Measurements from ENCODE around the gene ANO2.

Gene ANO2

GRCh38 chr12:5592310-5592709 lies 352.7 kb downstream of the ANO2 start:
- Histone ChIP-seq H3K4me3 (replicated peaks; ENCODE audit: low read depth, low read length) (no peak overlapping the region), H3K27me3 (replicated peaks; ENCODE audit: control insufficient read depth, insufficient read depth, low read length) (no peaks in the 10 kb centered on the region; the same call in 1 of the 2 replicates), H3K36me3 (ENCODE audit: control insufficient read depth, insufficient read depth, low read length) (no peaks in the 10 kb centered on the region)
- no peak for DNase-seq (ENCODE audit: extremely low read depth, insufficient read length)
- TF ChIP-seq CTCF (IDR thresholded peaks at IDR 0.05; ENCODE audit: insufficient read depth, low read length, poor library complexity, severe bottlenecking): no peak

DNA sequence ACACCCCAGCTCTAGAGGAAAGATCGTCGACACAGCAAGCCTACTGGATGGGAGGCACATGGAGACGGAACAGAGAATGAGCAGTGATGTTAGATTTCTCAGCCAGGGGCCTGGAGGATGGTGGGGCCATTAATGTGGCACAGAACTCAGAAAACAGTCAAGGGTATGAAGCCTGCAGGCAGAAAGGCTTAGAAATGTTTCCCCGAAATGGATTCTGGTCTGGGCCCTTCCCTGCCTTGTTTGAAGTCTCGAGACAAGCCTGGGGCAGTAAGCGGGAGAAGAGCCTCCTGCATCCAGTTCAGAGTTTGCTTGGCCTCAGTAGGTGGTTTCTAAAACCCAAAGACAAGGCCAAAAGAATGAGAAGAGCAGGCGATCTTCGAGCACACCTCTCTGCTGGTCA lies 354.7 kb downstream of the ANO2 start:
- DNase-seq (ENCODE audit: extremely low read depth, insufficient read length): no peak
- Histone ChIP-seq H3K36me3 (ENCODE audit: control insufficient read depth, insufficient read depth, low read length) (no peaks in the 10 kb centered on the region), H3K27me3 (replicated peaks; ENCODE audit: control insufficient read depth, insufficient read depth, low read length) (no peaks in the 10 kb centered on the region; the same call in 1 of the 2 replicates), H3K4me3 (replicated peaks; ENCODE audit: low read depth, low read length) (no peak overlapping the region)
- no peak for TF ChIP-seq CTCF (IDR thresholded peaks at IDR 0.05; ENCODE audit: insufficient read depth, low read length, poor library complexity, severe bottlenecking)

DNA sequence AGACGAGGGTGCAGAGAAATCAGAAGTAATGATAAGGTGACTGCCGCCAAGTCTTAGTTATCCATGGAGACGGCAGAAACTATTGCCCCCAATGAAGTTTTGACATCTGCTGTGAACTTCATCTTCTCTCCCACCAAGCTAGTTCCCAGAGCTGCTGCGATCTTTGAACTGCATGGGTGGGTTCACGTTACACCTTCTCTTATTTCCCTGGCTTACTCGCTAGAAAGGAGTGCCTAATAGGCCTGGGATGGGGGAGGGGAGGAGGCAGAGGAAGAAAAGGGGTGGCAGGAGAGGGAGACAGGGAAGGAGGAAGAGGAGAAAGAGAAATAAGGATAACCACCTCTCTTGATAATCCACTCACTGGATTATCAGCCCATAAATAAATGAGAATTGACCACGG lies 356.0 kb downstream of the ANO2 start:
- Histone ChIP-seq H3K4me3 (replicated peaks; ENCODE audit: low read depth, low read length) (no peak overlapping the region), H3K36me3 (ENCODE audit: control insufficient read depth, insufficient read depth, low read length) (no peaks in the 10 kb centered on the region), H3K27me3 (replicated peaks; ENCODE audit: control insufficient read depth, insufficient read depth, low read length) (no peaks in the 10 kb centered on the region; the same call in 1 of the 2 replicates)
- no peak for DNase-seq (ENCODE audit: extremely low read depth, insufficient read length)
- no peak for TF ChIP-seq CTCF (IDR thresholded peaks at IDR 0.05; ENCODE audit: insufficient read depth, low read length, poor library complexity, severe bottlenecking)

GRCh38 chr12:5588591-5588990 lies 356.5 kb downstream of the ANO2 start:
- no peaks in the 10 kb centered on the region for H3K36me3 ChIP-seq (ENCODE audit: control insufficient read depth, insufficient read depth, low read length)
- no peak for DNase-seq (ENCODE audit: extremely low read depth, insufficient read length)
- no peak for TF ChIP-seq CTCF (IDR thresholded peaks at IDR 0.05; ENCODE audit: insufficient read depth, low read length, poor library complexity, severe bottlenecking)

GRCh38 chr12:5588176-5588575 lies 356.9 kb downstream of the ANO2 start:
- no peaks in the 10 kb centered on the region for H3K36me3 ChIP-seq (ENCODE audit: control insufficient read depth, insufficient read depth, low read length)
- DNase-seq (ENCODE audit: extremely low read depth, insufficient read length): no peak
- H3K27me3 ChIP-seq (replicated peaks; ENCODE audit: control insufficient read depth, insufficient read depth, low read length): no peaks in the 10 kb centered on the region; the same call in 1 of the 2 replicates
- no peak for TF ChIP-seq CTCF (IDR thresholded peaks at IDR 0.05; ENCODE audit: insufficient read depth, low read length, poor library complexity, severe bottlenecking)
- no peak overlapping the region for H3K4me3 ChIP-seq (replicated peaks; ENCODE audit: low read depth, low read length)

More at GRCh38 chr12:5588591-5588990, 356.5 kb downstream of the ANO2 start:
- H3K27me3 ChIP-seq (replicated peaks; ENCODE audit: control insufficient read depth, insufficient read depth, low read length): no peaks in the 10 kb centered on the region; the same call in 1 of the 2 replicates
- H3K4me3 ChIP-seq (replicated peaks; ENCODE audit: low read depth, low read length): no peak overlapping the region

DNA sequence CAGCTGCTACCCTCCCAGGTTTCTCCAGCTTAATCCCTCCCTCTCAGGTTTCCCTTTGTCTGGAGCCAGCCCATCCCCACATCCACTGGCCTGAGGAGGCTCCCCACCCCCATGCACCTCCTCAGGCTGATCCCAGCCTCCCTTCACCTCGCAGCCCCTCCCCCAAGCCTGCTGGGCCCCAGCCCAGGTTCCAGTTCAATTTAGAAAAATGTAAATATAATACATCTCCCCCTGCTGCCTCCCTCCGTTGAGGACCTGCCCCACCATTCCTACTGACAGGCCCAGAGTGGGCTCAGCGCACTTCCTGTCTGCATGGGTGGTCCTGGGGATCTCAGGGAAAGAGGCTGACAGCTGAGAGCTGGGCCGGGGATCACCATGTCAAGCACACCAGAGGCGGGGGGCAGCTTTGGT lies 357.3 kb downstream of the ANO2 start:
- TF ChIP-seq CTCF (IDR thresholded peaks at IDR 0.05; ENCODE audit: insufficient read depth, low read length, poor library complexity, severe bottlenecking): no peak
- no peak for DNase-seq (ENCODE audit: extremely low read depth, insufficient read length)
- no peaks in the 10 kb centered on the region; the same call in 1 of the 2 replicates for H3K27me3 ChIP-seq (replicated peaks; ENCODE audit: control insufficient read depth, insufficient read depth, low read length)
- H3K36me3 ChIP-seq (ENCODE audit: control insufficient read depth, insufficient read depth, low read length): no peaks in the 10 kb centered on the region
- H3K4me3 ChIP-seq (replicated peaks; ENCODE audit: low read depth, low read length): no peak overlapping the region

Data from GM06990 (cell line).